ENCODE measurements around the gene ROR2.
"Not testable (repeated sequence)": the region's sequence is repeated elsewhere in the genome, so short reads cannot be mapped to it uniquely, and the experiment has no call there.

The ROR2 gene

DNA sequence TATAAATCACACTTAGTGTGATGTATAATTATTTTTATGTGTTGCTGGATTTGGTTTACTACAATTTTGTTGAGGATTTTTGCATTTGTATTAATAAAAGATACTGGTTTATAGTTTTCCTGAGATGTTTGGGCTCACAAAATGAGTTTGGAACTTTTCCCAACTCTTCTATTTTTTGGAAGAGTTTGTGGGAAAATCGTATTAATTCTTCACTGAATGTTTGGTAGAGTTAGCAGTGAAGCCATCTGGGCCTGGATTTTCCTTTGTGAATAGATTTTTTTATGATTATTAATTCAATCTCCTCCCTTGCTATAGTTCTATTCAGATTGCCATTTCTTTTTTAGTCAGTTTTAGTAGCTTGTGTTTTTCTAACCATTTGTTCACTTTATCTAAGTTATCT, 324.7 kb downstream of the ROR2 start:
- DNase-seq (ENCODE audit: insufficient read length): no peak
- no peak for FAIRE-seq
- TF ChIP-seq POLR2A (IDR thresholded peaks at IDR 0.05; ENCODE audit: low read depth, low read length) (no peak), TAF1 (IDR thresholded peaks at IDR 0.05; ENCODE audit: borderline replicate concordance, low read depth, low read length) (no peak), POLR2AphosphoS5 (IDR thresholded peaks at IDR 0.05; ENCODE audit: low read depth, low read length) (no peak)

DNA sequence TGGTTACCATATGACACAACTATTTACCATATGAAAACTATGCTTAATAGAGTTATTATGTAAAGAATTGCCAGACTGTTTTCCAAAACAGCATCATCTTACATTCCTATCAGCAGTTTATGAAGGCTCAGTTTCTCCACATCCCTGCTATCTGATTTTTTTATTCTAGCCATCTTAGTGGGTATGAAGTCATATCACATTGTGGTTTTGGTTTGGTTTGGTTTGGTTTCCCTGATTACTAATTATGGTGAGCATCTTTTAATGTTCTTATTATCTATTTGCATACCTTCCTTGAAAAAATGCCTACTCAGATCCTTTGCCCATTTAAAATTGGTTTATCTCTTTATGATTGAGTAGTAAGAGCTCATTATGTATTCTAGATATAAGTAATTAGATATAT, 327.0 kb downstream of the ROR2 start:
- no peak for DNase-seq (ENCODE audit: insufficient read length)
- no peak for TF ChIP-seq TAF1 (IDR thresholded peaks at IDR 0.05; ENCODE audit: borderline replicate concordance, low read depth, low read length)
- TF ChIP-seq POLR2AphosphoS5 (IDR thresholded peaks at IDR 0.05; ENCODE audit: low read depth, low read length): no peak
- TF ChIP-seq POLR2A (IDR thresholded peaks at IDR 0.05; ENCODE audit: low read depth, low read length): no peak
- FAIRE-seq: no peak

DNA sequence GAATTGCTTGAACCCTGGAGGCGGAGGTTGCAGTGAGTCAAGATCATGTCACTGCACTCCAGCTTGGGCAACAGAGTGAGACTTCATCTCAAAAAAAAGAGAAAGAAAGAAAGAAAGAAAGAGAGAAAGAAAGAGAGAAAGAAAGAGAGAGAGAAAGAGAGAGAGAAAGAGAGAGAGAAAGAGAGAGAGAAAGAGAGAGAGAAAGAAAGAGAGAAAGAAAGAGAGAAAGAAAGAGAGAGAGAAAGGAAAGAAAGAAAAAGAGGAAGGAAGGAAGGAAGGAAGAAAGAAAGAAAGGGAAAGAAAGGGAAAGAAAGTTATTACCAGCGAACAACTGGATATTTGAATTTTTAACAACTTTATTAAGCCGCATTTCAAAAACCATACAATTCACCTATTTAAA, 327.9 kb downstream of the ROR2 start:
- FAIRE-seq; DNase-seq (ENCODE audit: insufficient read length): not testable (repeated sequence)

DNA sequence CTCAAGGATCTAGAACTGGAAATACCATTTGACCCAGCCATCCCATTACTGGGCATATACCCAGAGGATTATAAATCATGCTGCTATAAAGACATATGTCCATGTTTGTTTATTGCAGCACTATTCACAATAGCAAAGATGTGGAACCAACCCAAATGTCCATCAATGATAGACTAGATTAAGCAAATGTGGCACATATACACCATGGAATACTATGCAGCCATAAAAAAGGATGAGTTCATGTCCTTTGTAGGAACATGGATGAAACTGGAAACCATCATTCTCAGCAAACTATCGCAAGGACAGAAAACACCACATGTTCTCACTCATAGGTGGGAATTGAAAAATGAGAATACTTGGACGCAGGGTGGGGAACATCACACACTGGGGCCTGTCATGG, 336.0 kb downstream of the ROR2 start:
- not testable (repeated sequence) for DNase-seq (ENCODE audit: insufficient read length); FAIRE-seq

DNA sequence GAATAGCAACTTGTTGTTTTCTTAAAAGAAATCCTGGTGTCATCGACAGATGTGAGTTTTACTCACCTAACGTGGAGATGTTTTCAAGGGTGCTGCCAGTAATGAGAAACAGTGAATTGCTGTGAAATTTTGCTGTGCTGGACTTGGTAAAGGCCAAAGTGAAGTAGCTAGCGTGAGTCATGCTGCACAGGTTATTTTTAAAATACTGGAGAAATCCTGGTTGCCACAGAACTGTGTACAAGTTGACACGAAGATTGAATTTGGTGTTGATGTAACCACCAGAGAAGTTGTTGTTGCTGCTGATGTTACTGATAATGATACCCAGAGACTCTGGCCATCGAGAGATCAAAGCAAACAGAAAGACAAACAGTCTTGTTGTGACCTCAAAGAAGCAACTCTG, 338.4 kb downstream of the ROR2 start:
- DNase-seq (ENCODE audit: insufficient read length): no peak
- TF ChIP-seq POLR2AphosphoS5 (IDR thresholded peaks at IDR 0.05; ENCODE audit: low read depth, low read length): no peak
- TF ChIP-seq POLR2A (IDR thresholded peaks at IDR 0.05; ENCODE audit: low read depth, low read length): no peak
- no peak for TF ChIP-seq TAF1 (IDR thresholded peaks at IDR 0.05; ENCODE audit: borderline replicate concordance, low read depth, low read length)
- no peak for FAIRE-seq

DNA sequence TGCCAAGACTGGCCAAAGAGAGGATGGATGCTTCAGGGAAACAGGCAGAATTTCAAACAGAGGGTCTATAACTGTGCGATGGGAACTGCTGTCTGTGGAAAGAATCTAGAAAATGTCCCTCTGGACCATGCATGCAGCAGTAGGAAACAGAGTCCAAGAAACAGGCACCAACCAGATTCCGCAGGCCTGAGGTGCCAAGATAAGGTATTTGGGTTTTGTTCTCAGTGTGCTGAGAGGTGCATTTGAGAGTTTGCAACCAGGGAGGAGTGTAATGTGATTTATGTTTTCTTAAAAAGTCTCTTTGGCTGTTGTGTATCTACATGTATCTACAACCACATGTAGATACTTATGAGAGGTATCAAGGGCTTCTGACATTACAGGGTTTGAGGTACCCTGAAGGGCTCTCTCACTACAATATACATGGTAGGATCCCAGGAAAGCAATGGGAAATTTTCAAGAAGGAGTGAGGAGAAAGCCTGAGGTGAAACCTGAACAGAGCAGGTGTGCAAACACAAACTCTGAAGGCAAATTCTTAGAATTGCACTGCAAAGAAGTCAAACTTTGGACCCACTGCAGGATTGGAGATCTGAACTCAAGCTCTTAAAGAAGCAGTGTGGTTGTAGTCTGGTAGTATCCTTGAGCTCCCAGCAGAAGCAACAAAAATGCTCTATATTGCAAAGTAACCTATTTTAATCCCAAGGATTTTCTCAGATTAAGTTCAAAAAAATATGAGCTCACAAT, 343.6 kb downstream of the ROR2 start:
- DNase-seq (ENCODE audit: insufficient read length) (no peak), FAIRE-seq (no peak)
- TF ChIP-seq POLR2AphosphoS5 (IDR thresholded peaks at IDR 0.05; ENCODE audit: low read depth, low read length) (no peak), POLR2A (IDR thresholded peaks at IDR 0.05; ENCODE audit: low read depth, low read length) (no peak), TAF1 (IDR thresholded peaks at IDR 0.05; ENCODE audit: borderline replicate concordance, low read depth, low read length) (no peak)

DNA sequence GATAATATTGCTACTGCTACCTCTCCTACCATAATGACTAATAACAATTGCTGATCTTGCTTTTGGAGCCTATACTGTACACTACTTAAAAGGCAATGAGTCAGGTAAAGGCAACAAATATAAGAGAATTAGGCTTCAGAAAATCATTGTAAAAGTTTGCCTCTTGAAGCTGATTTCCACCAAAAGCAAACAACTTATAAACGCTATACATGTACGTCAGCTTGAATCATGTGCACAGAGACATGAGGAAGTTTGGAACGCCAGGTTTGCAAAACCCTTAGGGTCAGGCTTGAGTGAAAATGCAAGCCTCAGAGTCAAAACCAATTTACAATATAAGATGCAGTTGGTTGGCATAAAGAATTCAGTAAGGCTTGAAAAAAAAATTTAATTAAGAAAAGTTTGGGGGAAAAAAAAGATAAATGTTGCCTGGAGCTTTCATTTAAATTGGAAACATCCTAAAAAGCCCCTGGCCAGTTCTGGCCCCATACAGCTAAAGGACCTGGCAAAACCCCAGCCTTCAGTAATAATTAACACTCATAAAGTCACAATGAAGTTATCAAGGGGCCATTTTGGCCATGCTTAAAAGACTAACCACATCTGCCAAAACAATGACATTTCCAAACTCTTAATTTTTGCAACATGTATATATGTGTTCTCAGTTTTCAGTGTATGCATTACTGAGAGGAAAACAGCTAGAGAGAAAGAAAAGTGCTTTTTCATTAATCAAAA, 345.4 kb downstream of the ROR2 start:
- FAIRE-seq (no peak), DNase-seq (ENCODE audit: insufficient read length) (no peak)
- no peak for TF ChIP-seq POLR2A (IDR thresholded peaks at IDR 0.05; ENCODE audit: low read depth, low read length)
- TF ChIP-seq TAF1 (IDR thresholded peaks at IDR 0.05; ENCODE audit: borderline replicate concordance, low read depth, low read length): no peak
- no peak for TF ChIP-seq POLR2AphosphoS5 (IDR thresholded peaks at IDR 0.05; ENCODE audit: low read depth, low read length)

DNA sequence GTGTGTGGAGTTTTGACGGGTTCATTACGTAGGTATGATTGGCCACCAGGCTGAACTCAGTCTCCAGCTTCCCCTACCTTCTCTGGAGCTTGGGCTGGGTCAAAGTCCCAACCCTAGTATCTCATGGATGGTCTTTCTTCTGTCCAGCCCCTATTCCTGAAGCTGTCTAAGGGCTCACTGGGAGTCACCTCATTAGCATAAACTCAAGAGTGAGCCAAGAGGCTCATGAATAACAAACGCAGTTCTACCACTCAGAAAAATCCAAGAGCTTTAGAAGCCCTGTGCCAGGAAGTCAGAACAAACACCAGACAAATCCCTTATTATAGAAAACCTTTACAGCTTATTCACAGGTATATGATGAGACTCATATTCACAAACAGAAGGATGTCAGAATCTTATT, 346.1 kb downstream of the ROR2 start:
- FAIRE-seq: no peak
- DNase-seq (ENCODE audit: insufficient read length): no peak
- TF ChIP-seq POLR2A (IDR thresholded peaks at IDR 0.05; ENCODE audit: low read depth, low read length) (no peak), POLR2AphosphoS5 (IDR thresholded peaks at IDR 0.05; ENCODE audit: low read depth, low read length) (no peak), TAF1 (IDR thresholded peaks at IDR 0.05; ENCODE audit: borderline replicate concordance, low read depth, low read length) (no peak)

DNA sequence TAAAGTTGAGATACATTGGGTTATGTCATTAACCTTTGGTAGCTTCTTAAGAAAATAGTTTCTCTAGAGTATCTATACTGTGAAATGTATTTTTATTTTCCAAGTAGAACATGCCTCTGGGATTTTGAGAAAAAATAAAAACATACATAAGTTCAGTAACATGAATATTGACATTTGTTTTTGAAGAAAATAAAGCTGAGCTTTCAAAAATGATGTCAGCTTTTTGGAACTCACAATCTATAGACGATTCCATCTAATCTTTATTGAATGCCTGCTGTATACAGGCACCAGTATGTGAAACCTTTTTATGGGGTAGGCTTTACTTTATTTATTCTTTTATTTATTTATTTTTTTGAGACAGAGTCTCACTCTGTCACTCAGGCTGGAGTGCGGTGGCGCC, 350.5 kb downstream of the ROR2 start:
- DNase-seq (ENCODE audit: insufficient read length) (no peak), FAIRE-seq (no peak)
- no peak for TF ChIP-seq POLR2AphosphoS5 (IDR thresholded peaks at IDR 0.05; ENCODE audit: low read depth, low read length)
- no peak for TF ChIP-seq POLR2A (IDR thresholded peaks at IDR 0.05; ENCODE audit: low read depth, low read length)
- TF ChIP-seq TAF1 (IDR thresholded peaks at IDR 0.05; ENCODE audit: borderline replicate concordance, low read depth, low read length): no peak

DNA sequence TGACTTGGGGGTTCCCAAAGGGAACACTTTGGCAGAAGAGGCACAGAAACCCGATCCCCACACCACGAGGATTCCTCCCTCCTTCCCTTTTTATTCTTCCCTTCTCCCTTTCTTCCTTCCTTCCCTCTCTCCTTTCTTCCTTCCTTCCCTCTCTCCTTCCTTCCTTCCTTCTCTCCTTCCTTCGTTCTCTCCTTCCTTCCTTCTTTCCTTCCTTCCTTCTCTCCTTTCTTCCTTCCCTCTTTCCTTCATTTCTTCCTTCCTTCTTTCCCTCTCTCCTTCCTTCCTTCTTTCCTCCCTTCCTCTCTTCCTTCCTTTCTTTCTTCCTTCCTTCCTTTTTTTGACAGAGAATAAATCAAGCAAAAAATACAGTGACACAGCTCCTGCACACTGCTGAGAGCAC, 358.4 kb downstream of the ROR2 start:
- TF ChIP-seq TAF1 (IDR thresholded peaks at IDR 0.05; ENCODE audit: borderline replicate concordance, low read depth, low read length) (no peak), POLR2AphosphoS5 (IDR thresholded peaks at IDR 0.05; ENCODE audit: low read depth, low read length) (no peak), POLR2A (IDR thresholded peaks at IDR 0.05; ENCODE audit: low read depth, low read length) (no peak)
- DNase-seq (ENCODE audit: insufficient read length) (no peak), FAIRE-seq (no peak)

DNA sequence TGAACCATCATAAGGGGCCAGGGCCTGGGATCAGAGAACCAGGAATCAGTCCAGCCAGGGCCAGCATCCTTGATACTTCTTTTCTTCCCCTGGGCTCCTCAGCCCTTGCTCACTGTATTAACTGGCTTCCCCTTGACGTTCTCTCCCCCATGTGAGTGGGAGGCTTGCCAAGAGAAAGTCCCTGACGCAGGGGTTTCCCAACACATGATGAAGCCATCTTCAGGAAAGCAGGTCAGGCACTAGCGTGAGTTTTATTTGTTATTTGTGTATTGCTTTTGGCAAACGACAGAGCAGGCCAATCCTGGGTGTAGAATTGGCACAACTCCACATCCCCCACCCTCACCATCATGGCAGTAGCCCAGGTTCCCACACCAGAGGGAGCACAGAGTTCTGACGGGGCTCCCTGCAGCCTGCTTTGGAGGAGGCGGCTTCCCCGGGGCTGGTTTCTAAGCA, 360.9 kb downstream of the ROR2 start:
- TF ChIP-seq TAF1 (IDR thresholded peaks at IDR 0.05; ENCODE audit: borderline replicate concordance, low read depth, low read length) (no peak), POLR2AphosphoS5 (IDR thresholded peaks at IDR 0.05; ENCODE audit: low read depth, low read length) (no peak), POLR2A (IDR thresholded peaks at IDR 0.05; ENCODE audit: low read depth, low read length) (no peak)
- FAIRE-seq (no peak), DNase-seq (ENCODE audit: insufficient read length) (no peak)

DNA sequence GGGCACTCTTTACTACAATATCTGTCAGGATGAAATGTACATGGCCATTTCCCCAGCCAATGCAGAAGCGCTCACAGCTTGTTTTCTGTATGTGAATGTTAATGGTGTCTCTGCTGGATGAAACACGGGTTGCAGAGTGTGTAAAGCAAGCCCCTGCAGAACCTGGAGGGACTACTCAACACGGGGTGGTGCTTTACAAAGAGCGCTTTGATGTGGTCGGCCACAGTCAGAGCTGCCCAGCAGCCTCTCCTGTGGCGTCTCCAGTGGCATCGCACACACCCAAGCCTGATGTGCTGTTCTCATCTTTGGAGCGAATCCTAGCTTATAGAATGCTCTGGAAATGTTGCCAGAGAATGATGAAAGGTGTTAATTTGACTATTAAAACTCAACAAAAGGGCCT, 363.7 kb downstream of the ROR2 start:
- FAIRE-seq: no peak
- no peak for DNase-seq (ENCODE audit: insufficient read length)
- TF ChIP-seq TAF1 (IDR thresholded peaks at IDR 0.05; ENCODE audit: borderline replicate concordance, low read depth, low read length) (no peak), POLR2A (IDR thresholded peaks at IDR 0.05; ENCODE audit: low read depth, low read length) (no peak), POLR2AphosphoS5 (IDR thresholded peaks at IDR 0.05; ENCODE audit: low read depth, low read length) (no peak)

All from GM12892 (cell line).